Stimulated activated CD4-positive, alpha-beta T cell treated with anti-CD3 and anti-CD28 coated beads, Interleukin-1b, Interleukin-23, amount 100 ng/mL, for 1 hour (primary cell): ENCODE results near the gene TMEM208.

Experiments used
- DNase-seq, 2 donors: peaks; one replicate each; pipeline ENCODE4 v3.0.0-alpha.2; 2020; ENCODE audit warnings: low read depth in 2 of 2

TMEM208 gene

DNA sequence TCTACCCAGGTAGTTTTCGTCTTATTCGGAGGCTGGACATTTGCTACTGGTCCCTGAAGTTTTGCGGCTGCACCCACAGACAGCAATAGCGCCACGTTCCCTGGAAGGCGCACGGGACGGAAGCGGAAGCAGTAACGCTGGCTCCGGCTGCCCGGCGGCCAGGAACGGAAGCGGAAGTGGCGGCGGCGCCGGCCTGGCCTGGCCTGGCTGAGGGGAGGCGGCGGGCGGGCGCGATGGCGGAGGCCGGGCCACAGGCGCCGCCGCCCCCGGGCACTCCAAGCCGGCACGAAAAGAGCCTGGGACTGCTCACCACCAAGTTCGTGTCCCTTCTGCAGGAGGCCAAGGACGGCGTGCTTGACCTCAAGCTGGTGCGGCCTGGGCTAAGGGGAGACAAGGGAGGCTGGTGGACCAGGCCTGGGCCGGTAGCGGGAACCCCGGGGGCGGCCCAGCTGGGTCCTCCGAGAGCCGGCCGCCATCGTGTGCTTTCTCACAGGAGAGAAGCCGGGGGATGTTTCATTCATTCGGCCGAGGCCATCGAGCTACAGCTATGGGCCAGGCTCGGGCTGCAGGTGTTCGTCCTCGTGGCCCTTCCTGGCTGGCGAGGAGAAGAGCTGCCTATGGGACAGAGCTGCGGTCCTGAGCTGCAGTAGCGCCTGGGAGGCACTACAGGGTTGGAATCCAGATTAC is 34.8 kb upstream of the TMEM208 start, which contains the start of gene E2F4:
TSS of gene E2F4 (plus strand) at position 161 of the 687 bp plus-strand sequence. CDS start at position 234, 73 bp downstream.
- DNase-seq = peak; percentile 65 to 66

DNA sequence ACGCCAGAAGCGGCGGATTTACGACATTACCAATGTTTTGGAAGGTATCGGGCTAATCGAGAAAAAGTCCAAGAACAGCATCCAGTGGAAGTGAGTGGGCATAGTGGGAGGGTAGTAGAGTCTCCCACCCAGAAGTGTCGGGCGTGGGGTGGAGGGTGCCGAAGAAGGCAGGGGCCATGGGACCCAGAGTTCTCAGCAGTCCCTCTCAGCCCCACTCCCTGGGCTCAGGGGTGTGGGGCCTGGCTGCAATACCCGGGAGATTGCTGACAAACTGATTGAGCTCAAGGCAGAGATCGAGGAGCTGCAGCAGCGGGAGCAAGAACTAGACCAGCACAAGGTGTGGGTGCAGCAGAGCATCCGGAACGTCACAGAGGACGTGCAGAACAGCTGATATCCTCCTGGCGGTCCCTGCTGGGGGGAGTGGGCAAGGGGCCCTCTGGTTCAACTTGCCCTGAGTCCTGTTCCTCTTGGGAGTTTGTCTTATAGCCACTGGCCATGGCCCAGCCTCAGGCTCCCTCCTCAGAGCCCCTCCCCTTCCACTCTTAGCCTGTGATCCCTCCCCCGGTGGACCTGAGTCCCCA is 34.1 kb upstream of the TMEM208 start:
- DNase-seq = no peak

DNA sequence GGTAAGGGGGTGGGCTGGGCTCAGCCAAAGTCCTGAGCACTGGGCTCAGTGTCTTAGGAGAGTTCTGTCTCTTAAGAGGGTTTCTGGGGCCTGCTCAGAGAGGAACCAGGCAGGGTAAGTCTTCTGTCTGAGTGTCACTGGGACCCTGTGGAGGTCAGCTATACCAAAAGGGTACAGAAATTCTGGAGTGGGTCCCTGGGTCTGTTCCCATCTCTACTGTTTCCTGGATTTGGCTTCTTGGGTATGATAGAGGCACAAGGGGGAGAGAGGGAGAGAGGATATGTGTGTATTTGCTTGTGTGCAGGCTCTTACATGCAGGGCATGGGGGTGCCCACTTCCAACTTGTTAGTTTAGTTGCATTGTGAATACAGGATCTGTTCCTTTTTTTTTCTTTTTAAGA is 33.4 kb upstream of the TMEM208 start:
- DNase-seq = no peak

DNA sequence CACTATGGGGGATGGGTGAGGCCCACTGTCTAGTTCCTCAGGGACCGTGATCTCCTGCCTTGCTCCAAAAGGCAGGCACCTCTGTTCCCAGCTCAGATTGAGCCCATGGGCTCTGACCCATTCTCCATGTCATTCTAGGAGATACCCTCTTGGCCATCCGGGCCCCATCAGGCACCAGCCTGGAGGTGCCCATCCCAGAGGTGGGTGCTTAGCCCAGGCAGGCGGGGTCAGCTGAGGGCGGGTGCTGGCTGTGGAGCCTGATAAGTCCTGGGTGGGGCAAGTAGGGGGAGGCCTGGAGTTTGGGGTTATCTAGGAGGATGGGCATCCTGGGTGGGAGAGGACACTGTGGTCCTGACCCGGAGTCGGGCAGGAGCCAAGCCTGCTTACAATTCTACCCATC is 32.7 kb upstream of the TMEM208 start:
- DNase-seq = no peak

DNA sequence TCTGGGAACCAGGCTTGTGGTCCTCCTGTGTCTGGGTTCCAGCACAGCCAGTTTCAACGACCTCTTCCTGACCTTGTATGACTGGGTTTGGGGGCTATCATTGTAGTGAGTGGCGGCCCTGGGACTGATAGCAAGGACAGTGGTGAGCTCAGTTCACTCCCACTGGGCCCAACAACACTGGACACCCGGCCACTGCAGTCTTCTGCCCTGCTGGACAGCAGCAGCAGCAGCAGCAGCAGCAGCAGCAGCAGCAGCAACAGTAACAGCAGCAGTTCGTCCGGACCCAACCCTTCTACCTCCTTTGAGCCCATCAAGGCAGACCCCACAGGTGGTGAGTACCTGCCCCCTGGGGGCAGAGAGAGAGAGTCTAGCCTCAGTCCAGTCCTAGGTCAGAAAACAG is 31.3 kb upstream of the TMEM208 start:
- no peak for DNase-seq

DNA sequence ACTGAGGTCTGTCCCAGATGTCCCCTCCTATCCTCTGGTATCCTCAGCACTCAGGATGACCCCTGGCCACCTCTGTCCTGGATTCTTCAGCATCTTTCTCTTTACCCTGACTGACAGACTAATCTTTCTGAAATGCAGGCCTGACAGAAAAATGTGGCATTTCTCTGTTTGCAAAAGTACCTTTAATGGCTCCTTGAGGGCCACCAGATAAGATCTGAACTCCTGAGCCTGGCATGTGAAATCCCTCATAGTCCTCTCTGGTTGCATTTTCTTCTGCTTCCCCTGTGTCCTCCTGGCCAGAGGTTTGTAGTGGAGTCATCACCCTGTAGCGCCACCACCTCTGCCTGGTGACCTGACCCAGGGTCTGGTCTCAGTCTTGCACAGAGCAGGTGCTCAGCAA is 30.0 kb upstream of the TMEM208 start:
- DNase-seq = no peak

DNA sequence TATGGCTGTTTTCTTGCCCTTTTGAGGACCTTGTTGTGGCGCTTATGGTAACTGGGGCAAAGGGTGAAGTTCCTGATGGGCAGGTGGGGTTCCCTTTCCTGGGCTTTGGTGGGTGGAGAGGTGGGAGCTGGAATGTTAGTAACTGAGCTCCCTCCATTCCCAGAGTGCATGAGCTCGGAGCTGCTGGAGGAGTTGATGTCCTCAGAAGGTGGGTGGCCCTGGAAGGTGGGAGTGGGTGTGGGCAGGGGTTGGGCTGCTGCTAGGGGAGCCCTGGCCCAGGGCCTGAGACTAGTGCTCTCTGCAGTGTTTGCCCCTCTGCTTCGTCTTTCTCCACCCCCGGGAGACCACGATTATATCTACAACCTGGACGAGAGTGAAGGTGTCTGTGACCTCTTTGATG is 29.2 kb upstream of the TMEM208 start:
- no peak for DNase-seq

DNA sequence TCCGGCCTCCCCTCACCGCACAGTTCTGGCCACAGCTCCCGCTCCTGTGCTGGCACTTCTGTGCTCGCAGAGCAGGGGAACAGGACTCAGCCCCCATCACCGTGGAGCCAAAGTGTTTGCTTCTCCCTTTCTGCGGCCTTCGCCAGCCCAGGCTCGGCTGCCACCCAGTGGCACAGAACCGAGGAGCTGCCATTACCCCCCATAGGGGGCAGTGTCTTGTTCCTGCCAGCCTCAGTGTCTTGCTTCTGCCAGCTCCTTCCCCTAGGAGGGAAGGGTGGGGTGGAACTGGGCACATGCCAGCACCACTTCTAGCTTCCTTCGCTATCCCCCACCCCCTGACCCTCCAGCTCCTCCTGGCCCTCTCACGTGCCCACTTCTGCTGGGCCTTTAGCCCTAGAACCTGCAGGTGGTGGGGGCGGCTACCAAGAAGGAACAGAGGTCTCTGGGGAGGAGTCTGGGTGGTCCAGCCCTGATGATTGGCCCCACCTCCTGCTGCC is 28.6 kb upstream of the TMEM208 start:
- DNase-seq = no peak

DNA sequence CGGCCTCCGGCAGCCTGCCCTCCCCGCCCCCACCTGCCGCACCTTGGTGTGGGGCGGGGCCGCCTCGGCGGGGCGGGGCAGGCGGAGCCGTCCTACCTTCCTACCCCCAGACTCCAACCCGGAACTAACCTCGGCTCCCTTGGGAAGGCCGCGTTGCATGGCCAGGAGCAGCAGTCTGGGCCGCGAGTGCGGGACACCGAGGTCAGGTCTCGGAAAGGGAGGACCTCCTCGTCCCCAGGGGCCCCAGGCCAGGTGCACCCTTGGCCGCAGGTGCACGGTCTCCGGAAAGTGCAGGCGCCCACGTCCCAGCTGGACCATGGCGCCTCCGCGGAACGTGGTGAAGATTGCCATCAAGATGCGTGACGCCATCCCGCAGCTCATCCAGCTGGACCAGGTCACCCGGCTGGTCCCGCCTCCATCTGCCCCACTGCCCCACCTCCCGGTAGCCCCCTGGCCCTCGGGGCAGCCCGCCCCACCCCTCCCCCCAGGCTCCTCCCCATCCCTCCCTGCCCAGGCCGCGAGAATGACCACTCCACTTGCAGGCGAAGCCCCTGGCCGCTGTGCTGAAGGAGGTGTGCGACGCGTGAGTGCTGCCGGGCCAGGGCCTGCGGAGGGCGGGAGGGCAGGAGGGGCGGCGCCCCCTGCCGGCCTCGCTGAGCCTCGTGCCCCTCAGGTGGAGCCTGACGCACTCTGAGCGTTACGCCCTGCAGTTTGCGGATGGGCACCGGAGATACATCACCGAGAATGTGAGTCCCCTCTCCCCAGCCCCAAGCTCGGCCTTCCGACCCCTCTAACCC is 27.7 kb upstream of the TMEM208 start, which contains the start of gene ELMO3:
TSS of gene ELMO3 (plus strand) at position 121 of the 797 bp plus-strand sequence. CDS start at position 317, 196 bp downstream.
- DNase-seq = no peak

DNA sequence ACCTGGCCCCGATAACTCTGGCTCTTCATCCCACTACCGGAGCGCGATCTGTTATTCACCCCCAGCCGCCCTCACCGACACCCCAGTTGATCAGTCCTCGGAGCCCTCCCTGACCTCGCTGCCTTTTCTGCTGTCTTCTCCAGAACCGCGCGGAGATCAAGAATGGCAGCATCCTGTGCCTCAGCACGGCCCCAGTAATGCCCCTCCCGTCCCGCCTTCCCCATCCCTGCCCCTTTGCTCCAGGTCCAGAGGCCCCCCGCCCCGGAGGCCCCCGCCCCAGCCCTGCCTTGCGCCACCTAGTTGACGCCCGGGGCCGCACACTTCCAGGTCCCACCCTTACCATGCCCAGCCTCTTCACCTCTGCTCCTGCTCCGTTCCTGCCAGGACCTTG is 27.1 kb upstream of the TMEM208 start:
- no peak for DNase-seq

DNA sequence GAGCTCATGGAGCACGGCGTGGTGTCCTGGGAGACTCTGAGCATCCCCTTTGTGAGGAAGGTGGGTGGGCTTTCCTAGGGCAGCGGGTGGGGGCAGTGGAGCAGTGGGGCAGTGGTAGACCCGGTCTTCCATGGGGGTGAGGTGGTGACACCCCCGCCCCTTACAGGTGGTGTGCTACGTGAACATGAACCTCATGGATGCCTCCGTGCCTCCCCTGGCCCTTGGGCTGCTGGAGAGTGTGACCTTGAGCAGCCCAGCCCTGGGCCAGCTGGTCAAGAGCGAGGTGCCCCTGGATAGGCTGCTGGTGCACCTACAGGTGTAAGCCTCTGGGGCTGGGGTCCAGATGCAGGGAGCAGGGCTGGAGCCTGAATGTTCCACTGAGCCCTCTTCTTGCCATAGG is 26.4 kb upstream of the TMEM208 start:
- DNase-seq = no peak

DNA sequence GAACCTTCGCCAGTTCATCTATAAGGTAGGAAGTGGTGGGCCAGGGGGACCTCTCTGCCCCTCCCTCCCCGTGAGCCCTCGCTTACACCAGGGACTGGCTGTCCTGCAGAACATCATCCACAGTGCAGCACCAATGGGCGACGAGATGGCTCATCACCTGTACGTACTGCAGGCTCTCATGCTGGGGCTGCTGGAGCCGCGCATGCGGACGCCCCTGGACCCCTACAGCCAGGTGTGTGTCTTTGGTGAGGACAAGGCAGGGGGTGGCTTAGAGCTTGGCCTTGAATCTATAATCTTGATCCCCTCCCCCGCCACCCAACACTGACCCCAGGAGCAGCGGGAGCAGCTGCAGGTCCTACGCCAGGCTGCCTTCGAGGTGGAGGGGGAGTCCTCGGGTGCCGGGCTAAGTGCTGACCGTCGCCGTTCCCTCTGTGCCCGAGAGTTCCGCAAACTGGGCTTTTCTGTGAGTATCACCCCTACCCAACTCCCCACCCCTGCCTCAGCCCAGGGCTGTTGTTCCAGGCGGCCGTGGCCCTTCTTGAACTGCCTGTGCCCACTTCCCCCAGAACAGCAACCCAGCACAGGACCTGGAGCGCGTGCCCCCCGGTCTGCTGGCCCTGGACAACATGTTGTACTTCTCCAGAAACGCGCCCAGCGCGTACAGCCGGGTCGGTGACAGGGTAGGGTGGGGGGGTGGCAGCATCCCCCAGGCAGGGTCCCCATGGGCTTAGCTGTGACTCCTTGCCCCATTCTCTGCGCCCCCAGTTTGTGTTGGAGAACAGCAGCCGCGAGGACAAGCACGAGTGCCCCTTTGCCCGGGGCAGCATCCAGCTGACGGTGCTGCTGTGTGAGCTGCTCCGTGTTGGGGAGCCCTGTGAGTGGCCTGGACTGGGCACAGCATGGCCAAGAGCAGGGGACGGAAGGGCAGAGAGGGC is 25.3 kb upstream of the TMEM208 start:
- no peak for DNase-seq

DNA sequence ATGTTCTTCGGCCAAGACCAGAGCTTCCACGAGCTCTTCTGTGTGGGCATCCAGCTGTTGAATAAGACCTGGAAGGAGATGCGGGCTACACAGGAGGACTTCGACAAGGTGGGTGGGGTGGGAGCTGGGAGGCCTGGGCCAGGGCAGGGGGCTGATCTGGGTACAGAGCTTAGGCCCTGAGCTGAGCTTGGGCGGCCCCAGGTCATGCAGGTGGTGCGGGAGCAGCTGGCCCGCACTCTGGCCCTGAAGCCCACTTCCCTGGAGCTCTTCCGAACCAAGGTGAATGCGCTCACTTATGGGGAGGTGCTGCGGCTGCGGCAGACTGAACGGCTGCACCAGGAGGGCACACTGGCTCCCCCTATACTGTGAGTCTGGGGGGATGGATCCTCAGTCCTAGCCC is 24.5 kb upstream of the TMEM208 start:
- DNase-seq = no peak

DNA sequence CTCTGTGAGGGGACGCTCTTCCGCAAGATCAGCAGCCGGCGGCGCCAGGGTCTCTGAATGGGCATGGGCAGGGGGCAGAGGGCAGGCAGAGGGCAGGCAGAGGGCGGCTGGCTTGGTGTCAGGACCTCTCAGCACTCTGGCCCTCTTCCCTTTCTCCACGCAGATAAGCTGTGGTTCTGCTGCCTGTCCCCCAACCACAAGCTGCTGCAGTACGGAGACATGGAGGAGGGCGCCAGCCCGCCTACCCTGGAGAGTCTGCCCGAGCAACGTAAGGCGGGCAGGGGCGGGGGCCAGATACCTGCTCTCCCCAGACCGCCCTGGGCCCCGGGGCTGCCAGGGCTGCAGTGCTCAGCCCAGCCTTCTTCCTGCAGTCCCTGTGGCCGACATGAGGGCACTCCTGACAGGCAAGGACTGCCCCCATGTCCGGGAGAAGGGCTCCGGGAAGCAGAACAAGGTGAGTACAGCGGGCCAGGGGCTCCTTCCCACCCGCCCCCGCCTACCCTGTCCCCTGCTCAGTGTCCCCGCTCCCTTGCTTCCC is 23.9 kb upstream of the TMEM208 start:
- no peak for DNase-seq

DNA sequence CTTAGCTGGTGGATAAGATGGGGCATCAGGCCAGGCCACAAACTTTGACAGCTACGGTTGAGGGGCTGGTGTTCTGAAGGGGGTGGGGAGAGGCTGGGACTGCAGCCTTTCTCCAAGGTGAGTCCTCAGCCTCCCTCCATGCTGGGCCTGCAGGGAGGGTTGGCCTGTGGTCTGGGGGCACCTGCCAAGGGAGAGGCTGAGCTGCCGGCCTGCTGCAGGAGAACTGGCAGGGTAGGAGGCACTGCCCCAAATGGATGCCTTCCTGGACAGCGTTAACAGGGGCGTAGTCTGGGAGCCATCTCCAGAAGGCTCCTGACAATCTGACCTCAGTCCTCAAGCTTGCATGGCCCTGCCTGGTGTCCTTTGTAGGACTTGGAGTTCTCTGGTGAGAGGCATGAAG is 22.9 kb upstream of the TMEM208 start:
- no peak for DNase-seq

DNA sequence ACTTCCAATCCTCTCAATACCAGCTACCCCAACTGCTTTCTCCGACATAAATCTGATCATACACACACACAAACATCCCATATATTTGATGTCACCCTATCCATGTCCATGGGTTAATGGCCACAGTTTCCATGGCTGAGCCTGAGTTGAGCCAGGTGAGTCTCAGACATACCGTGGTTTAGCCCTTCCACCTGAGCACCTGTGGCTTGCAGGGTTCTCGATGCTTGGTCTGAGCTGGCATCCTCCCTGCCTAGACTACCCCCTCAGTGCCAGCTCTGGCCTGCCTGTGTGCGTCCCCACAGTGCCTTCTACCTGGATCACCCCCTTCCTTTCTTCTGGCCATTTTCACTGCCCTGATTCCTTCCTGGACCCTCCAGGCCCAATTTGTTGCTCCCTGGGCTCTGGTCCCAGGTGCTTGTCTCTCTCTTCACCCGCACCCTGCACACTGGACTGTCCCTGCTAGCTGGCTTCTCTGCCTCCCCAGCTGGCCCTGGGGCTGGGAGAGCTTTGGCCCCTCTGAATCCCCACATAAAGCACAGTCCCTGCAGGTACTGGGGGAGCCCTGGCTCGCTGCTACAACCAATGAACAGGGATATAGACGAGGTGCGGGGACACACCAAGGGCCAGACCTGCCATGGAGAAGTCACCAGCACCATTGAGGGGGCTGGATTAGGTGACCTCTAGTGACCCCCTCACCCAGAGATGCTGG is 20.6 kb upstream of the TMEM208 start:
- no peak for DNase-seq

DNA sequence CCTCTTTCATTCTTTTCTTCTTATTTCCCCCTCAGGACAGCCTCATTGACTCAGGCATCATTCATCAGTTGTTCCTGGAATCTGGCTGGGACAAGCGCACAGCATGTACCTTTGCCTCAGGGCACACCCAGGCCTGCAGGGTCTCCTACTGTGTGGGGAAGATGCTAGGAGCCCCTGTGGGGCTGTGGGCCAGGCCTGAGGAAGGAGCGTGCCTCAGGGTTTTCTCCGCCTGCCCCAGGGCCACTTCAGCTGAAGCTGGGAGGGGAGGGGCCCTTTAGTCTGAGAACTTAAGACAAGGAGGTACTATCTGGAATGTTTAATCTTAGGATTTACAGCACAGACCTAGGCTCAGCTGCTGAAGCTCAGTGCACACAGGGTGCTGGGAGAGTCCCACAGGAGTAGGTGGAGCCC is 20.1 kb upstream of the TMEM208 start:
- DNase-seq = no peak

DNA sequence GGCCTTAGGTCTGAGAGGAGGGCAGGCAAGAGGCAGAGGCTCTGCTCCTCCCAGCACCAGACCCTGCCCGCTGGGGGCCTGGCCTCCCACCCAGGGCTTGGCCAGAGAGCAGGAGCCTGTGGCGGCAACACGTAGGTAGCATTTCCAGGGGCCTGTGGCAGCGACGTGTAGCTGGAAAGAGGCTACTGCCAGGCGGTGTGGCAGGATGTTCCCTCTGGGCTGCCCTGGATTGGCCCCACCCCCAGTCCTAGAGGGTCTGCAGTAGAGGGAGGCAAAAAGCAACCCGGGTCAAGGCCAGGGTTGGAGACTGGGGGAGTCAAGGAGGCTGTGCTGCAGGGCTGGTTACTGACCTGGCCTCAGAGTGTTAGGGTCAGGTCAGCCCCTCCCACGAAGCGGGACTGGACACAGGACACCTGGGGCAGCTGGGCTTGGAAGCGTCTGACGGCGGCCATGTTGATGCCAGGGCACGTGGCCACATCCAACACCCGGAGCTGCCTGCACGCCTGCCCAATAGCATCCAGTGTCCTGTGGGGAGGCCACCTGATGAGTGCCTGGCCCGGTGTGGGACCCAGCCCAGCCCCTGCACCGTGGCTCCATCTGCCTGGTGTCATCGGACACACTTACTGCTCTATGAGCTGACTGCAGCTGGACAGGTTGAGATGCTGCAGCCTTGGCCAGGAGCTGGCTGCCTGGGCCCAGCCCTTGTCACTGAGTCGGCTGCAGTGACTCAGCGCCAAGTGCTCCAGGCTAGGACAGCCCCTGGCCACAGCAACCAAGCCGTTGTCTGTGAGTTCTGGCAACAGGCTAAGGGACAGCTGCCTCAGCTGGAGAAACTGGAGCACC is 19.5 kb upstream of the TMEM208 start:
- no peak for DNase-seq

DNA sequence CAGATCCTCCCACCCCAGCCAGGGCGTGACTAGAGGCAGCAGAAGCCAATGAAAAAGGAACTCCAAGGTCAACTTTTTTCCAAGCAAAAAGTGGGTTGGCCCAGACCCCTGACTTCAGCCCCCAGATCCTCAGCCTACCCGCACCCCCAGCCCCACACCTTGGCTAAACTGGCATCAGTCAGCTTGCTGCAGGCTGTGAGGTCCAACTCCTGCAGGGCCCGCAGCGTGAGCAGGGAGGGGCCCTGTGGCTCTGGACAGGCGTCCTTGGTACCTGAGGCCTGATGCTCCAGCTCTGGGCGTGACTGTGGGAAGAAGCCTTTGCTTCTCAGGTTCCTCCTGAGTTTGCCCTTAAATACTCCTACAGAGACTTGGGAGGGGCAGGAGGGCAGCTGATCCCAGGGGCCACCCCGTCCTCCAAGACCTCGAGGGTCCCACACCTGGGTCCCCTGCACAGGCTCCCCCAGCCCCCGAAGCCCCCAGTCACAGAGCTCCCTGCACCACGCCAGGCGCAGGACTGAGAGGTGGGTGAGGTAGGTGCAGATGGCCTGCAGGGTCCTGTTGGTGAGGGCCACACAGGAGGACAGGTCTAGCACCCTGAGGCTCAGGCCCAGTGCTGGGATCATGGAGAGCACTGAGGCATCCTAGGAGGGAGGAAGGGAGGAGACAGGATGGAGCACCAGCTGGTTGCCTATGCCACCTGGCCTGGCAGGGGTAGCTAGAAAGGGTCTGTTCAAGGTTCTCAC is 18.6 kb upstream of the TMEM208 start:
- no peak for DNase-seq
